Right lobe of liver (tissue), 4 donors: ENCODE data around the gene ABHD2.

Experiments used
- POLR2A ChIP-seq: fragments of 450-650 bp; IDR thresholded peaks from one replicate; pipeline ENCODE4 v1.6.1; 2017; ENCODE audit warnings: antibody characterized with exemption, mild to moderate bottlenecking
- TF ChIP-seq, protein P1 (sequence below), 4 donors: fragments of 200-600 bp in 3 of 4; fragments of 450-650 bp in 1 of 4; IDR thresholded peaks; one replicate each; pipeline versions ENCODE4 v1.5.1 to v1.8.0; 2016 to 2022; ENCODE audit warnings: antibody characterized with exemption in 4 of 4, mild to moderate bottlenecking in 2 of 4
- donor health status: DM: no; HTN: no; CAD: no.
- donor health status: DM: no; HTN: no; CAD: no.
- donor health status: DM: no; HTN: yes; CAD: no.

DNA sequence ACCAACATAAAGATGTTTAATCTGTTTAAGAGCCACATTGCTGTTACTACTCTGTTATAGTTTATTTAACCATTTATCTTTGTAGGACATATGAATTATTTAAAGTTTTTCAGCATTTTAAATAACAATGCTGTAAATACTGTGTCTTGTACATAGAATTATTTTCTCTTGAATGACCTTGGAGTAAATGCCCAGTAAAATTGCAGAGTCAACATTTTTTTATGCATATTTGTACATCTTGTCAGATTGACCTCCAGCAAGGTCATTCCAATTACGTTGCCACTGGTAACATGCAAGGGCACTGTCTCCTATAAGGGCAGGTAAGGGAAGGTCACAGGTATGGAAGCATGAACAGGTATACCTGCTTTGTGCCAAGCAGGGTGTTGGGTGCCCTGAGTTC lies 68.8 kb downstream of the ABHD2 start:
- TF ChIP-seq POLR2A = no peak
- TF ChIP-seq, protein P1, sequence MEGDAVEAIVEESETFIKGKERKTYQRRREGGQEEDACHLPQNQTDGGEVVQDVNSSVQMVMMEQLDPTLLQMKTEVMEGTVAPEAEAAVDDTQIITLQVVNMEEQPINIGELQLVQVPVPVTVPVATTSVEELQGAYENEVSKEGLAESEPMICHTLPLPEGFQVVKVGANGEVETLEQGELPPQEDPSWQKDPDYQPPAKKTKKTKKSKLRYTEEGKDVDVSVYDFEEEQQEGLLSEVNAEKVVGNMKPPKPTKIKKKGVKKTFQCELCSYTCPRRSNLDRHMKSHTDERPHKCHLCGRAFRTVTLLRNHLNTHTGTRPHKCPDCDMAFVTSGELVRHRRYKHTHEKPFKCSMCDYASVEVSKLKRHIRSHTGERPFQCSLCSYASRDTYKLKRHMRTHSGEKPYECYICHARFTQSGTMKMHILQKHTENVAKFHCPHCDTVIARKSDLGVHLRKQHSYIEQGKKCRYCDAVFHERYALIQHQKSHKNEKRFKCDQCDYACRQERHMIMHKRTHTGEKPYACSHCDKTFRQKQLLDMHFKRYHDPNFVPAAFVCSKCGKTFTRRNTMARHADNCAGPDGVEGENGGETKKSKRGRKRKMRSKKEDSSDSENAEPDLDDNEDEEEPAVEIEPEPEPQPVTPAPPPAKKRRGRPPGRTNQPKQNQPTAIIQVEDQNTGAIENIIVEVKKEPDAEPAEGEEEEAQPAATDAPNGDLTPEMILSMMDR (IDR thresholded peaks at IDR 0.05) = no peak
